ENCODE data around the gene IL18.

DNA sequence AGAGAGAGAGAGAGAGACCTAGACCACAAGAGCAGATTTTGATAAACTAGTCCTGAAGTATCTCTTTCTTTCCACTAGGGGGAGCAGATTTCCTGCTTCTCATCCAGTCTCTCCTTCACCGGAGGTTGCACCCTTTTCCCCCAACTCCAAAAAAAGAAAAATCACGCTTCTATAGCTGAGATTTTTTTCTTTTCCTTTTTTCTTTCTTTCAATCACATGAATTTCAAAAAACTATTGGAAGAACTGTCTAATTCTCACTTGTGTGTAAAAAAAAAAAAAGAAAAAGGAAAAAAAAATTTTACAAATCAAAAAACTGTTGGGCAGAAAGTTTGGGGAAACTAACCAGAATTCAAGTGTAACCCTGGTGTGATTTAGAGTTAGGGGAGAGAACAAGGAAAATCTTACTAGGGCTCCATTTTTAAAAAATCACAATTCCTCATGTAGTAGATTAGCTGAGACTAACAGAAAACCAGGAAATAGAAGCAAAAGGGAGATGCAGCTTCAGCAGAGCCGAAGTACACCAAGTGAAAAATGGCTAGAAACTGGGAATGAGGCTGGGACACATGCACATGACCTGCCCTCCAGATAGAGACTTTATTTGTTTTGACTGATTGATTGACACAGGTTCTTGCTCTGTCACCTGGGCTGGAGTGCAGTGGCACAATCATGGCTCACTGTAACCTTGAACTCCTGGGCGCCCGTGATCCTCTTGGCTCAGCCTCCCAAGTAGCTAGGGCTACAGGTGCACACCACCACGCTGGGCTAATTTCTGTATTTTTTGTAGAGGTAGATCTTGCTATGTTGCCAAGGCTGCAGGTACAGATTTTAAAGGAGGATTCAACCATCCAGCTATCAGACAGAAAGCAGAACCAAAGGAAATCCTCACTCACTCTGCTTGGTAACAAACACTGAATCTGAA lies 50.1 kb downstream of the IL18 start:
- TF ChIP-seq, protein P1, sequence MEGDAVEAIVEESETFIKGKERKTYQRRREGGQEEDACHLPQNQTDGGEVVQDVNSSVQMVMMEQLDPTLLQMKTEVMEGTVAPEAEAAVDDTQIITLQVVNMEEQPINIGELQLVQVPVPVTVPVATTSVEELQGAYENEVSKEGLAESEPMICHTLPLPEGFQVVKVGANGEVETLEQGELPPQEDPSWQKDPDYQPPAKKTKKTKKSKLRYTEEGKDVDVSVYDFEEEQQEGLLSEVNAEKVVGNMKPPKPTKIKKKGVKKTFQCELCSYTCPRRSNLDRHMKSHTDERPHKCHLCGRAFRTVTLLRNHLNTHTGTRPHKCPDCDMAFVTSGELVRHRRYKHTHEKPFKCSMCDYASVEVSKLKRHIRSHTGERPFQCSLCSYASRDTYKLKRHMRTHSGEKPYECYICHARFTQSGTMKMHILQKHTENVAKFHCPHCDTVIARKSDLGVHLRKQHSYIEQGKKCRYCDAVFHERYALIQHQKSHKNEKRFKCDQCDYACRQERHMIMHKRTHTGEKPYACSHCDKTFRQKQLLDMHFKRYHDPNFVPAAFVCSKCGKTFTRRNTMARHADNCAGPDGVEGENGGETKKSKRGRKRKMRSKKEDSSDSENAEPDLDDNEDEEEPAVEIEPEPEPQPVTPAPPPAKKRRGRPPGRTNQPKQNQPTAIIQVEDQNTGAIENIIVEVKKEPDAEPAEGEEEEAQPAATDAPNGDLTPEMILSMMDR (IDR thresholded peaks at IDR 0.05), result peak; percentile 54 to 69 (median 64)
- TF ChIP-seq POLR2A (IDR thresholded peaks at IDR 0.05), result no peak

All from right lobe of liver (tissue), 4 donors.